Liver (tissue), 3 donors: Measurements from ENCODE around the gene RHOH.

Source experiments
- CTCF ChIP-seq: fragments of 150-350 bp; IDR thresholded peaks from 2 replicates; pipeline ENCODE4 v1.5.1; 2017; ENCODE audit warnings: improper control_type of control experiment, low read depth, low read length; ENCODE audit not compliant: missing input control
- EGR1 ChIP-seq, 2 donors: IDR thresholded peaks; 2 replicates each; pipeline ENCODE4 v1.6.1; 2016 to 2018; ENCODE audit warnings: antibody characterized with exemption in 2 of 2, low read depth in 2 of 2
- FOXA1 ChIP-seq: IDR thresholded peaks from 2 replicates; pipeline ENCODE4 v1.6.1; 2016; ENCODE audit warnings: antibody characterized with exemption
- GABPA ChIP-seq, 2 donors: IDR thresholded peaks in 1 of 2; conservative IDR thresholded peaks in 1 of 2; 2 replicates each; pipeline ENCODE4 v1.6.1; 2016; ENCODE audit warnings: antibody characterized with exemption in 2 of 2, mild to moderate bottlenecking in 1 of 2, moderate library complexity in 1 of 2
- HNF4A ChIP-seq, 2 donors: conservative IDR thresholded peaks; 2 replicates each; pipeline ENCODE4 v1.6.1; 2016; ENCODE audit warnings: antibody characterized with exemption in 2 of 2, mild to moderate bottlenecking in 2 of 2
- JUND ChIP-seq, 2 donors: IDR thresholded peaks; 2 replicates each; pipeline ENCODE4 v1.6.1; 2016; ENCODE audit warnings: antibody characterized with exemption in 2 of 2
- NR2F2 ChIP-seq: IDR thresholded peaks from 2 replicates; pipeline ENCODE4 v1.6.1; 2016; ENCODE audit warnings: antibody characterized with exemption
- RAD21 ChIP-seq, 2 donors: IDR thresholded peaks; 2 replicates each; pipeline ENCODE4 v1.6.1; 2016; ENCODE audit warnings: antibody characterized with exemption in 2 of 2, mild to moderate bottlenecking in 2 of 2
- REST ChIP-seq: IDR thresholded peaks from 2 replicates; pipeline ENCODE4 v1.6.1; 2016; ENCODE audit warnings: antibody characterized with exemption, mild to moderate bottlenecking
- RXRA ChIP-seq, 2 donors: IDR thresholded peaks; 2 replicates each; pipeline ENCODE4 v1.6.1; 2017 to 2018; ENCODE audit warnings: antibody characterized with exemption in 2 of 2, mild to moderate bottlenecking in 1 of 2
- TAF1 ChIP-seq: conservative IDR thresholded peaks from 2 replicates; pipeline ENCODE4 v1.6.1; 2016; ENCODE audit warnings: antibody characterized with exemption, mild to moderate bottlenecking
- YY1 ChIP-seq: IDR thresholded peaks from 2 replicates; pipeline ENCODE4 v1.6.1; 2016; ENCODE audit warnings: antibody characterized with exemption, mild to moderate bottlenecking
- ZBTB33 ChIP-seq: IDR thresholded peaks from 2 replicates; pipeline ENCODE4 v1.6.1; 2016; ENCODE audit warnings: antibody characterized with exemption
- TF ChIP-seq, protein P1 (sequence below): IDR thresholded peaks from 2 replicates; pipeline ENCODE4 v1.6.1; 2016; ENCODE audit warnings: antibody characterized with exemption
- donor health status: healthy.
- donor health status: healthy.

DNA sequence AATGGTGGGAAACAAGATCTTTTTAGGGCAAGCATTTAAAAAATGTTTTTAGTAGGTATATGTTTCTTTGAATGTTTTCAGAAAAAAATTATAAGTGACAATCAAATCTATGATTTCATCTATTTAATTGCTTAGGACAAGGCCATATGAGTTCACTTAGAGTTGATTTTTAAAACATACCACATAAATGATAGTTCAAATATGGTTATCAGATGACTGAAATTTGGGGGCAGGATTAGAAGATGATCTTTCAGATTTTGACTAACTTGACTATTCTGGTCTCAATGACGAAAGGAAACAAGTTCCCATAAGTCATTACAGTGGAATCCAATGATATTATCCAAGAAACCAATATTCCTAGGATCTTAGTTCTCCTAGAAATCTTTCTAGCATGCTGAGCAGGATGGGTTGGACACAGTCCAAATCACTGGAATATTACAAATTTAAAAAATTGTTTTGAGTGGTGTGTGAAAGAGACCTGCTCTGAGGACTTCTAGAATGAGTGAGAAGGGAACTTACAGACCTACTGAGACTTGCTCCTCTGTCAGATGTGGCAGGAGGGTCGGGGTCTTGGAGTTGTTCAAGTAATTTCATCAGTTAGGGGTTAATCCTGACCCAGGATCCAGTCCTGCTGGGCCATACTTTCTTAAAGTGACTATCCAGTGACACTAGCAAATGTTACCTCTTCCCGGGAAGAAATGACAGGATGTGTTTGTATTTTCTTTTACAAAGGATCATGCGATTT lies 20.0 kb downstream of the RHOH start:
- TF ChIP-seq CTCF (no peak), EGR1 (IDR thresholded peaks at IDR 0.05; ENCODE audit: low read depth in 2 of 2) (no peak), RAD21 (IDR thresholded peaks at IDR 0.05) (no peak), FOXA1 (no peak), JUND (IDR thresholded peaks at IDR 0.05) (no peak), REST (no peak), NR2F2 (no peak), TAF1 (no peak), HNF4A (conservative IDR thresholded peaks at IDR 0.05) (no peak), GABPA (IDR thresholded peaks at IDR 0.05 in 1 of 2, conservative IDR thresholded peaks at IDR 0.05 in 1 of 2) (no peak), YY1 (no peak), RXRA (IDR thresholded peaks at IDR 0.05) (no peak), ZBTB33 (no peak)
- TF ChIP-seq, protein P1, sequence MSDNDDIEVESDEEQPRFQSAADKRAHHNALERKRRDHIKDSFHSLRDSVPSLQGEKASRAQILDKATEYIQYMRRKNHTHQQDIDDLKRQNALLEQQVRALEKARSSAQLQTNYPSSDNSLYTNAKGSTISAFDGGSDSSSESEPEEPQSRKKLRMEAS = no peak
